GM19467 (cell line): ENCODE data around the gene WFIKKN2.
"Not testable (repeated sequence)": the region's sequence is repeated elsewhere in the genome, so short reads cannot be mapped to it uniquely, and the experiment has no call there.

Experiments
- ATAC-seq: cut with Tn5 transposase; IDR thresholded peaks from one replicate; pipeline ENCODE4 v1.9.1; 2021; ENCODE audit warnings: mild to moderate bottlenecking, moderate library complexity; ENCODE audit not compliant: unreplicated experiment

Gene WFIKKN2

GRCh38 chr17:50871364-50871763 lies 36.0 kb downstream of the WFIKKN2 start:
- no peak for ATAC-seq

DNA sequence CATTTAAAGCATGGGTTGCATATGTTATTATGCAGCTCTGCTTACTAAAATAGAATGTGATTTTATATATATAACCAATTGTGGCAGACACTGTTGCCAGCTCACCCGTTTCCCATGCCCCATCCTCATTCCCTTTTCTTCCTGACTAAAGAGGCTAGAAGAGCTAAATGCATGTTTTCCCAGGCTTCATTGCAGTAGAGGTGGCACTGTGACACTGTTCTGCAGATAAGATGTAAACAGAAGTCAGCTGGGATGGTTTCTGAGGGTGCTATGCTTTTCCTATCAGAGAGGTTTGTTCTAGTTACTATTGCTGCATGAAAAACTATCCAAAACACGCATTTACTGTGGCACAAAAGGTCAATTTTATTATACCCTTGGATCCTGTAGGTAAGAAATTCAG lies 36.5 kb downstream of the WFIKKN2 start:
- no peak for ATAC-seq

GRCh38 chr17:50872710-50873424 lies 37.5 kb downstream of the WFIKKN2 start:
- no peak for ATAC-seq

DNA sequence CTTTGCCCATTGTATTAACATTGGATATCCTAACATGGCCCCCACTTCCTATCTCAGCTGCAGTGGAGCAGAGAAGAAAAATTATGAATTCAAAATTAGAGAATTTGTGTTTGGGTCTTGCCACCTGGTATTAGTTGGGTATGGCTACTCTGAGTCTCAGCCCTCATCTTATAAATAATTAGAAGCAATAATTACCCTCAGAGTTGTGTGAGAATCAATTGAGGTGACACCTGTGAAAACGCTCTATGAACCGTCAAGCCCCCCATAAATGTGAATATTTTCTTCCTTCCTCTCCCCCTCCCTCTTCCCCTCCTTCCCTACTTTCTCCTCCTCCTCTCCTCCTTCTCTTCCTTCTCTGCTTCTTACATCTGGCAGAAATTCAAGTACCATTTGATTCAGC lies 39.7 kb downstream of the WFIKKN2 start:
- ATAC-seq = no peak

GRCh38 chr17:50877042-50877441 lies 41.7 kb downstream of the WFIKKN2 start:
- not testable (repeated sequence) for ATAC-seq

GRCh38 chr17:50877838-50878237 lies 42.5 kb downstream of the WFIKKN2 start:
- no peak for ATAC-seq

- no peak for ATAC-seq
These were observed 43.7 kb downstream of the WFIKKN2 start for GRCh38 chr17:50879086-50879485.

GRCh38 chr17:50881182-50881581 lies 45.8 kb downstream of the WFIKKN2 start:
- no peak for ATAC-seq

GRCh38 chr17:50882851-50883250 lies 47.5 kb downstream of the WFIKKN2 start:
- ATAC-seq = no peak

GRCh38 chr17:50883850-50884438 lies 48.6 kb downstream of the WFIKKN2 start:
- ATAC-seq = no peak

DNA sequence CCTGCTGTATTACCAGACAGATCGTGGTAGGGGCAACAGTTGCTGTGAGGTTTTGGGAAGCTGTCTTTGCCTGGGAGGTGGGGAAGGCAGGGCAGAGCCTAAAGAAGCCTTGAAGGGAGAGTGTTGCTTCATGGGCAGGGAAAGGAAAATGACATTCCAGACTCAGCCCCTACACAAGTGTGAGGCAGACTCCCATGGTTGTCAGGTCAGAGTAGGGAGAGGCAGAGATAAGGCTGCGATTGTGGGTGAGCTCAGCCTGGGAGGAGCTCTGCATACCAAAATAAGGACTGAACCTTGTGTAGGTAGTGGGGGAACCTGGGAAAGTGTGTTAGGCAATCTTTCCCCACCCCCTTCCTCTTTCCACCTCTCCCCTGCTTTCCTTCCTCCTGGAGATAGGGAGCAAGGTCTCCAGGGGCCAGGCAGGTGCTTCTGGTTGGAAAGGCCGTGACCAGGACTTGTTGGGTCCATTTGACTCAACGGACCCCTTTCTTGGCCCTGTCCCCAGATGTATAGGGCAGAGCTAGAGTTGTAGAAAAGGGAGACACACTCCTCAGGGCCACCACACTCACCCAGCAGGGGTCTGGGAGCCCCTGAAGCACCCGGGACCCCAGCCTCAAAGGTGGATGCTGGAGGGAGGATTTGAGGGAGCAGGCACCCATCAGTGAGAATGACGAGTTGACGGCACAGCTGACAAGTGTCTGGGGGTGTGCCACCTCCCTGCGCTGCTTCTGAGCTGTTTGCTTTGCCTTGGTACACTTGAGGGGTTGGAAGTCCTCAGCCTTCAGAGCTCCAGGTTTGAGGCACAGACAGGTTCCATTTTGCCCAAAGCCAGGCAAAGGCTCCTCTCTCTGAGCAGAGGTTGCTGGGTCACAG lies 49.3 kb downstream of the WFIKKN2 start:
- no peak for ATAC-seq

GRCh38 chr17:50887705-50888245 lies 52.4 kb downstream of the WFIKKN2 start:
- no peak for ATAC-seq

- ATAC-seq = no peak
These were observed 54.2 kb downstream of the WFIKKN2 start for GRCh38 chr17:50889528-50890118.

DNA sequence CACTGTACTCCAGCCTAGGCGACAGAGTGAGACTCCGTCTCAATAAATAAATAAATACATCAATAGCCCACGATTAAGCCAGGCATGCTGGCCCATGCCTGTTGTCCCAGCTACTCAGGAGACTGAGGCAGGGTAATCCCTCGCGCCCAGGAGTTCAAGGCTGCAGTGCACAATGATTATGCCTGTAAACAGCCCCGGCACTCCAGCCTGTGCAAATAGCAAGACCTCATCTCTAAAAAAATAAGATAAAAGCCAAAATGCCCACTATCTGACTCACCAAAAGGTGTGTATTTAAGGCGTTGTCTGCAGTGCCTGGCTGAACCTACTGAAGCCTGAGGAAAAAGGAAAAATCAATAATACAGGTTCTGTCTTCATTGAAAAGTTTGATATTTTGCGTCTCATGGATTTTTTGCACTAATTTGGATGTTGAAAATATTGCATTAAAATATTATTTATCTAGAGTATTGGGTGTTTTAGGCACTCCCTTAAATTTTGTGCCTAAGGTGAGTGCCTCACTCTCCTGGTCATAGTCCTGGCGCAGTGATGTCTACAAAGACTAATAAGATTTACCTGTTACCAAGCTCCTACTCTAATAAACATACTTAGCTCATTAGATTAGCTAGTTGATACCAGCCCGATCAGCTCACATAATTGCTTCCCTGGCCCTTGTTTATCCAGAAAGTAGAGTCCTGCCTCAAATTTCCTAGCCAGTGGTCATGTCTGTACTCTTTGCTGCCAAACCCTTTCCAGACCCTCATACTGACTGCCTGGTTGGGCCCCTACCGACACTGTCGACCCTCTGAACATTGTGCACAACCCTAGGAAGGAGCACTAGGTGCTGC lies 55.5 kb downstream of the WFIKKN2 start:
- no peak for ATAC-seq

DNA sequence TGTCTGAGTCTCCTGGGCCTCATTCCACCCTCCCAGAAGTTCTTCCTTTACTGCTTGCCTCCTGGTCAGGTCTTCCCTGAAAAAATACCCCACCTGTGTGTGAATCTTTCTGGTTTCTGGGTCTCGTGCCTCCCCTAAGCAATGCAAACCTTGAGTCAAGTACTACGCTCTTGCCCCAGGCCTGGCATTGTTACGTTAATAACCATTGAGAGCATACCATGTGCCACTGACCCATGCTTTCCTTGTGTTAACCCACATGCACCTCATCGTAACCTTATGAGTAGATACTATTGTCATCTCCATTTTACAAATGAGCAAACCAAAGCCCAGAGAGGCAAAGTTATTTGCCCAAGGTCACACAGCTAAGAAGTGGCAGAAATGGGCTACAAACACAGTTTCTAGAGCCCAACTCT lies 56.2 kb downstream of the WFIKKN2 start:
- no peak for ATAC-seq
